HG02970 (cell line): ENCODE measurements around the gene CNOT1.
"Not testable (repeated sequence)": the region's sequence is repeated elsewhere in the genome, so short reads cannot be mapped to it uniquely, and the experiment has no call there.

Source experiments
- ATAC-seq: cut with Tn5 transposase; IDR thresholded peaks from one replicate; pipeline ENCODE4 v1.9.1; 2021; ENCODE audit warnings: mild to moderate bottlenecking, moderate library complexity, moderate number of reproducible peaks; ENCODE audit not compliant: unreplicated experiment, low FRiP score

Gene CNOT1

GRCh38 chr16:58584831-58585505 lies 44.7 kb downstream of the CNOT1 start:
- no peak for ATAC-seq

- ATAC-seq, result no peak
Observed at GRCh38 chr16:58582971-58583765, 46.5 kb downstream of the CNOT1 start.

DNA sequence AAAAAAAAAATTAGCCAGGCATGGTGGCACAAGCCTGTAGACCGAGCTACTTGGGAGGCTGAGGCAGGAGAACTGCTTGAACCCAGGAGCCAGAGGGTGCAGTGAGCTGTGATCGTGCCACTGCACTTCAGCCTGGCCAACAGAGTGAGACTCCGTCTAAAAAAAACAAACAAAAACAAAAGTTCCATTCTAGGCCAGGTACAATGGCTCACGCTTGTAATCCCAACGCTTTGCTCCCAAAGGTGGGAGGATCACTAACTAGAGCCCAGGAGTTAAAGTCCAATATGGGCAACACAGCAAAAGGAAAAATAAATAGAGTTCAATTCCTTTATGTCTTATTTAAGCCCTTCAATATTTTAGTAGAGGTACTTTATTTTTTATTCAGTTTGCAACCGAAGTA lies 47.5 kb downstream of the CNOT1 start:
- ATAC-seq, result no peak

- no peak for ATAC-seq
Observed at GRCh38 chr16:58579587-58579986, 50.0 kb downstream of the CNOT1 start.

DNA sequence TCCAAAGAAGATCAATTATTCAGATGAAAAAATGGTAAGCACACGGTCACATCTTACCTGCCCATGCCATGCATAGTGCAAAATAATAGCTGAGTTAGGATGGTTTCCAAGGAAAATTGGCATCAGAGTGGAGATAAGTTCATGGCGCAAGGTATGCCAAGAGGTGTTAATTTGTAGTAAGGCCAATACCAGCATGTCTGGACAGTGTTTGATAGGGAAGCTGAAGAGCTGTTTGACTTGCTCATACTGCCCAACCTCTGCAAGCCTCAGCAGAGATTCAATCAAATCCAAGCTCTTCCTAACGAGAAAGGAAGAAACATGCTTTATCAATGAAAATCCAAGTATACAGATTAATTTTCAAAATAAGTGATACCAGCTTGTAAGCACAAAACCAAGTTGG lies 51.0 kb downstream of the CNOT1 start:
- ATAC-seq, result no peak

DNA sequence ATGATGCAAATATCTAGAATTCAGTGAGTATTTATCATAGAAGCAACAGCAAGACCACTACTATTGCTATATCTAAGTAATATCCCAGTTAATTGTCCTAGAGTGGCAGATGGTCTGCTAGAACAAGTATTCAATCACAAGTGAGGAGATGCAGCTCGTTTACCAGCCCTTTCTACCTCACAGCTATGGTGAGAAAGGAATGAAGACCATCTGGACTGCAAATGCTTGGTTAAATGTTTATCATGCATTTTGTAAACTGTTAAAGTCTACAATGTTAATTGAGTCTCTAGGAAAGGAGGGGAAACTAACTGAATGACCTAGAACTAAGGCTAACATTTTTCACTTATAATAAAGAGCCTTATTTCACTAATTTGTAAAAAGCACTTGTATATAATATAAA lies 52.5 kb downstream of the CNOT1 start:
- no peak for ATAC-seq

- no peak for ATAC-seq
Observed at GRCh38 chr16:58574895-58575294, 54.7 kb downstream of the CNOT1 start.

DNA sequence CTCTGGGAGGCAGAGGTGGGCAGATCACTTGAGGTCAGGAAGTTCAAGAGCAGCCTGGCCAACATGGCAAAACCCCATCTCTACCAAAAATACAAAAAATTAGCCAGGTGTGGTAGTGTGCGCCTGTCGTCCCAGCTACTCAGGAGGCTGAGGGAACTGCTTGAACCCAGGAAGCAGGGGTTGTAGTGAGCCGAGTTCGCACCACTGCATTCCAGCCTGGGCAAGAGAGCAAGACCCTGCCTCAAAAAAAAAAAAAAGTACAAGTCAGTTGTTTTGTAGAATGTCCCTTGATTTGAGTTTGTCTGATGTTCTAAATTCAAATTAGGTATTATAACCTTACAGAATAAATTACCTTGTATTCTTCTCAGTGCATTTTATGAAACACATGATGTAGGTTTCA lies 63.9 kb downstream of the CNOT1 start:
- not testable (repeated sequence) for ATAC-seq

- ATAC-seq, result no peak
Observed at GRCh38 chr16:58563775-58564174, 65.9 kb downstream of the CNOT1 start.

- no peak for ATAC-seq
Observed at GRCh38 chr16:58563235-58563634, 66.4 kb downstream of the CNOT1 start.

- ATAC-seq, result no peak
Observed at GRCh38 chr16:58556678-58557077, 72.9 kb downstream of the CNOT1 start.

GRCh38 chr16:58551496-58551895 lies 78.1 kb downstream of the CNOT1 start:
- no peak for ATAC-seq

GRCh38 chr16:58548378-58548777 lies 81.2 kb downstream of the CNOT1 start:
- ATAC-seq, result no peak

- no peak for ATAC-seq
Observed at GRCh38 chr16:58543685-58544084, 85.9 kb downstream of the CNOT1 start.

DNA sequence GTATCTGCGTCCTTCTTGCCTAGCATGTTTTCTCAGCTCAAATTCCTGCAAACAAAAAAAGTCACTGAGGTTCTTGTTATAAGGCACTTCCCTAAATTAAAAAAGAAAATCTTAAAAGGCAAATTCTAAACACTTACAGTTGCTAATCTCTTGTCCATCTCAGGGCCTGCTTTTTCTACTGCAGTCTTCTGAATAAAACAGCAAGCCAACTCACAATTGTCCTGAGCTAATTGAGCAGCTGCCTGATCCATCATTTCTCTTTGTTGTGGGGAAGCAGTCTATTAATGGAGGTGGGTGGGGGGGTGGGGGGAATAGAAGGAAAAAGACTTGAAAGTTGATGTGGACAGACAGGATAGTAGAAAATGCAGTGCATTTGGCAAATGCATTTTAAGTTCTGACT lies 87.3 kb downstream of the CNOT1 start:
- no peak for ATAC-seq

GRCh38 chr16:58541711-58542110 lies 87.9 kb downstream of the CNOT1 start:
- ATAC-seq, result no peak

DNA sequence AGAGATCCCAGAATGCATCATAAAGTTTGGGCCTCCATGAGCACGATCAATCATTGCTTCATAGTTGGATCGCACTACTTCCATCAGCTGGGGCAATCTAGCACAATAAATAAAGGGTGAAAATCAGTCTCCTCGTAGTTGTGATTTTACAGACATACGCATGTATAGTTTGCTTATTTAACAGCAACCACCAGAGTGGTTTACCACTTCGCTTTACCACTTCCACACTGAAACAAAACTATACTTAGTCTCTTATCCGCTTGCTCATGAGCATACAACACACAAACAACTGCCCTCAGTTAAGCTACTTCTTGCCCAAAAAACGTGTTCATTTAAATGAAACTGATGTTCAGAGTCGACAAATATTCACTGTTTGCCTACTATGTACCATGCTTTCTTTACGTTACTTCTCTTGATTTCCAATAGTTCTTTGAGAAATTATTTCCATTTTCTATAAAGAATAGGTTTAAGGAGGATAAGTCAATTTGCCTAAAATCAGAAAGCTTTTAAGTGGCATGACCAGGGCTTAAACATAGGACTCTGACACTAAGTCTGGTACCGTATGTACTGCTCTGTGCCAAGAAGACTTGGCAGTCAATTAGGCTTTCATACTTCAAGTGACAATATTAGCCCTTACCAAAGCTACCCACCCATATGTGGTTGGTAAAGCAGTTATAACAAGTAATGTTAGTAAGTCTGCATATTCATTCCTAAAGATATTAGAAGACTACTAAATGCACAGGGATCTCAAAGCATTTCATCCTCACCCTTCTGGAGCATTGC lies 92.3 kb downstream of the CNOT1 start:
- ATAC-seq, result no peak

DNA sequence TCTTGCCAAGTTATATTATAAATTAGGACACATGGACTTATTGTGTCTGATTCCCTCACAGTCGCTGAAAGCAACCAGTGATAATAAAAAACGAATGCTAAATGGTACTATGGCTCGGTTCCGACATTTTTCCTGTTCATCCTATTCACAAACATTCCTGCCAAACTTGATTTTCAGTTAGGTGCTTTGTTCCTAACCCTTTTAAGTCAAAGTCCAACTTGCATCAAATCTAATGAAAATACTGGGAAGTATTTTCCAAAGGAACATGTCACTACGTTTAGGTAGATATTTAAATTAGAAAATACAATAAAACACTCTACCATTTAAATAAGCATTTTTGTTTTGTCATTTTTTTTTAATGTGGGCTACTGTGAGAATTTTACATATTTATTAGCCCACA lies 93.3 kb downstream of the CNOT1 start:
- ATAC-seq, result no peak

DNA sequence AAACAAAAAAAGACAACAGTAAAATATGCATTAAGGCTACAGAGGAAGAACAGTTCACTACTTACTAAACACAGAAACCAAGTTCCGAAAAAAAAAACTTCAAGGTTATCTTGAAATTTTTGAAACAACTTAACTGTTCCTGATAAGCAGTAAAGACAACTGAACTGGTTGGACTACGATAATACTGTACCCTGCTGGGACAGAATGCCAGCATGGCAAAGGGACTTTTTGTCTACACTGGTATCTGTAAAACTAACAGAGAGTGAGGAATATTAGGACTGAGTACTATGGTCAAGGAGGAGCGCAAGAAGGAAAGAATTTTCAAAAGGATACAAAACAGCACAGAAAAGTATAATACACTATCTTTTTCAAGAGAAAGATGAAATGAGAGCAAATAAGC lies 94.5 kb downstream of the CNOT1 start:
- no peak for ATAC-seq

- ATAC-seq, result no peak
Observed at GRCh38 chr16:58533751-58534470, 95.7 kb downstream of the CNOT1 start.

DNA sequence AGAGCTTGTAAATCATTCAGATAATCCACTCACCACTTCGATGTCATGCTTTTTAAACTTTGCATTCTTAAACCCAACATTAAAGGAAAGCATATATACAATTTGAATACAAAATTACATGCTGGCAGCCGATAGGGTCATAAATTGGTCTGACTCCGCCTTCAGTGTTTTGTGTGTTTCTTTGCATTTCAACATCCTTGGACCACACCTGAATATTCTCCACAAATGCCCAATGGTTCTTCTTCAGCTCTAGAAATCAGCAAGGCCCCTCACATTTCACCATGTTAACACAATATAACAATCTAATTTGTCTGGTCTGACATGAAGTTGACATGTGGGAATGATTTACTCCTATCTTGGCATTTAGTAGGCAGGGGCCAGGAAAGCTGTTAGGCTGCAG lies 97.2 kb downstream of the CNOT1 start:
- no peak for ATAC-seq
